ENCODE measurements around the gene ZDHHC11B. TPM values are rescaled to one million over a fixed set of nuclear protein-coding genes. Genes with fewer than 3 reads are reported as not detected.
A peak's percentile ranks its signal among the peaks of the same experiment; 100 is the strongest.

Gene ZDHHC11B
- total RNA-seq, 6 experiments from 2014 or later = 0.56 to 5.1 (median 2.8) TPM

- DNase-seq (peak in 2 of 3 donors; percentile 41 to 51), ATAC-seq (no peak)
- intact Hi-C loops (cut with DNase I) = no loop called here
- no peaks in the 10 kb centered on the region for H3K9me3 ChIP-seq
- H3K4me3 ChIP-seq = no peak overlapping the region
- H3K36me3 ChIP-seq = no peaks in the 10 kb centered on the region
- peaks cover 0 to 12% (median 6%) of the 10 kb centered on the region in 4 donors for H3K4me1 ChIP-seq
- no peak overlapping the region for H3K27ac ChIP-seq
- 84% methylated on average over 3 of the region's 8 CpGs for WGBS (ENCODE audit: insufficient coverage, low coverage, low lambda C conversion rate, missing lambda C conversion rate)
- H3K27me3 ChIP-seq = no peaks in the 10 kb centered on the region
- TF ChIP-seq, protein P1, sequence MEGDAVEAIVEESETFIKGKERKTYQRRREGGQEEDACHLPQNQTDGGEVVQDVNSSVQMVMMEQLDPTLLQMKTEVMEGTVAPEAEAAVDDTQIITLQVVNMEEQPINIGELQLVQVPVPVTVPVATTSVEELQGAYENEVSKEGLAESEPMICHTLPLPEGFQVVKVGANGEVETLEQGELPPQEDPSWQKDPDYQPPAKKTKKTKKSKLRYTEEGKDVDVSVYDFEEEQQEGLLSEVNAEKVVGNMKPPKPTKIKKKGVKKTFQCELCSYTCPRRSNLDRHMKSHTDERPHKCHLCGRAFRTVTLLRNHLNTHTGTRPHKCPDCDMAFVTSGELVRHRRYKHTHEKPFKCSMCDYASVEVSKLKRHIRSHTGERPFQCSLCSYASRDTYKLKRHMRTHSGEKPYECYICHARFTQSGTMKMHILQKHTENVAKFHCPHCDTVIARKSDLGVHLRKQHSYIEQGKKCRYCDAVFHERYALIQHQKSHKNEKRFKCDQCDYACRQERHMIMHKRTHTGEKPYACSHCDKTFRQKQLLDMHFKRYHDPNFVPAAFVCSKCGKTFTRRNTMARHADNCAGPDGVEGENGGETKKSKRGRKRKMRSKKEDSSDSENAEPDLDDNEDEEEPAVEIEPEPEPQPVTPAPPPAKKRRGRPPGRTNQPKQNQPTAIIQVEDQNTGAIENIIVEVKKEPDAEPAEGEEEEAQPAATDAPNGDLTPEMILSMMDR (IDR thresholded peaks at IDR 0.05) = no peak
- TF ChIP-seq POLR2A (IDR thresholded peaks at IDR 0.05) = no peak
Measured at GRCh38 chr5:761854-762710, 22.4 kb downstream of the ZDHHC11B start.

- ATAC-seq = no peak
- H3K36me3 ChIP-seq = no peaks in the 10 kb centered on the region
- intact Hi-C loops (cut with DNase I) = no loop called here
- H3K4me3 ChIP-seq = no peak overlapping the region
- H3K4me1 ChIP-seq = peaks cover 0 to 12% (median 6%) of the 10 kb centered on the region in 4 donors
- no peaks in the 10 kb centered on the region for H3K27me3 ChIP-seq
- DNase-seq = peak in 2 of 3 donors; percentile 43 to 46
- H3K27ac ChIP-seq = no peak overlapping the region
- no peaks in the 10 kb centered on the region for H3K9me3 ChIP-seq
- WGBS (ENCODE audit: insufficient coverage, low coverage, low lambda C conversion rate, missing lambda C conversion rate) = 100% methylated on average over 2 of the region's 15 CpGs
- TF ChIP-seq POLR2A (IDR thresholded peaks at IDR 0.05) = no peak
- TF ChIP-seq, protein P1 (IDR thresholded peaks at IDR 0.05) = no peak
Measured at GRCh38 chr5:761059-761771, 23.3 kb downstream of the ZDHHC11B start.

DNA sequence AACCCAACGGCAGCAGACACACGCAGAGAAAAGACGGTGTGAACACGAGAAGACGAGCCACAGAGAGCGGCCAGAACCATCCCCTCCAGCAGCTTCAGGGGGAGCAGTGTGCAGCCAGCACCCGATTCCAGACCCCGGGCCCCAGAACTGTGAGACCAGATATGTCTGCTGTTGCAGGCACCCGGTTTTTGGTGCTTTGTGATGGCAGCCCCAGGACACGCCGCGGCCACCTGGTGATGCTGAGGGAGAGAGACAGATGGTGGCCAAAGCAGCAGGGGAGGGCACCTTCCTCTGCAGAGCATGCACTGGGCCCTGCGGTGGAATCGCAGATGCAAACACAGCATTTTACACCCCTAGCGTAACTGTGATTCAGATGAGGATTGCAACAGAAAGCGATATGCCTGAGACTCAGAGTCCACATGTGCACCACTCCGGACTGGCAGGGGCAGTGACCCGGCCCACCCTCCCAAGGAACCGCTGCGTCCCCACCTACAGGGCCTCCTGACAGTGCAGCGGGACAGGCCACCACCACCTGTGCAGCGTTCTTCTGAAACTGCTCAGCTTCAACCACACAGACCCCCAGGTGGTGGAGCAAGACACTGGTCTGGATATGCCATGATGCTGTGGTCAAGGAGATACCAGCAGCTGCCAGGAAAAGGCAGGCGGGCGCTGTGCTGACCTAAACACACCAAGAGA, 24.0 kb downstream of the ZDHHC11B start:
- DNase-seq (peak in 2 of 3 donors; percentile 43 to 51), ATAC-seq (no peak)
- H3K27me3 ChIP-seq = no peaks in the 10 kb centered on the region
- no peak overlapping the region for H3K27ac ChIP-seq
- no peak overlapping the region for H3K4me3 ChIP-seq
- no peaks in the 10 kb centered on the region for H3K9me3 ChIP-seq
- H3K36me3 ChIP-seq = no peaks in the 10 kb centered on the region
- WGBS (ENCODE audit: insufficient coverage, low coverage, low lambda C conversion rate, missing lambda C conversion rate) = 95% methylated on average over 14 of the region's 24 CpGs
- intact Hi-C loops (cut with DNase I) = no loop called here
- peaks cover 0 to 12% (median 6%) of the 10 kb centered on the region in 4 donors for H3K4me1 ChIP-seq
- TF ChIP-seq, protein P1 (IDR thresholded peaks at IDR 0.05) = no peak
- no peak for TF ChIP-seq POLR2A (IDR thresholded peaks at IDR 0.05)

DNA sequence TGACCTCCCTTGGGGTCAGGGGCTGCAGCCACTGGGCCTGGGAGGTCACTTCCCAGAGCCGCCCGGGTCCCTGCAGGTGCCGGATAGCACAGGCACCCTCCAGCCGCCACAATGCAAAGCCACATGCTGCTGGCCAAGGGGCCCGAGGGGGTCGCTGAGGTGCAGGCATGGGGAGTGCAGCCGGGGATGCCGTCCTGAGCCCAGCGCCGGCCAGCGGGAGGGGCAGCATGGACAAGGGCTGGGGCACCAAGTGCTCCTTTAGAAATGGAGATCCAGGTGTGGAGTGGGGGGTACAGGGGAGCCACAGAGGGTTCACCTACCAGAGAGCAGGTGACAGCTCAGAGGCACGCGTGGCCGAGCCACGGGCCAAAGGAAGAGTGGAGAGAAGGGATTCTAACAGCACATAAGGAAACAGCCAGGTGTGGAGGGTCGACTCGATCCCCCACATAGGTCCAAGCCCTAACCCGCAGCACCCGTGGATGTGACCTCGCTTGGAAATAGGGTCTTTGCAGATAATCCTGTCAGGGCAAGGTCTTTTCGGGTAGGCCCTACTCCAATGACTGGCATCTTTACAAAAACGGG, 24.7 kb downstream of the ZDHHC11B start:
- H3K4me1 ChIP-seq = peaks cover 0 to 12% (median 6%) of the 10 kb centered on the region in 4 donors
- DNase-seq = peak in 2 of 3 donors; percentile 44 to 56
- H3K9me3 ChIP-seq = no peaks in the 10 kb centered on the region
- H3K27ac ChIP-seq = peak overlapping the region in 1 of 3 donors; percentile 80
- 89% methylated on average over 13 of the region's 22 CpGs for WGBS (ENCODE audit: insufficient coverage, low coverage, low lambda C conversion rate, missing lambda C conversion rate)
- ATAC-seq = no peak
- no peak overlapping the region for H3K4me3 ChIP-seq
- no peak for TF ChIP-seq POLR2A (IDR thresholded peaks at IDR 0.05)
- TF ChIP-seq, protein P1 (IDR thresholded peaks at IDR 0.05) = no peak
- no peaks in the 10 kb centered on the region for H3K36me3 ChIP-seq
- no peaks in the 10 kb centered on the region for H3K27me3 ChIP-seq
- intact Hi-C loops (cut with DNase I) = loop anchor here in 1 of 2 donors (5.0 kb wide), 1 partner anchor 87 kb away; no protein-coding TSS in a partner anchor

All from right lobe of liver (tissue), 6 donors.